Transverse colon (tissue), 4 donors: ENCODE data around the gene PRLHR.

Experiments used
- CTCF ChIP-seq, 5 experiments: fragments of 200-600 bp in 3 of 5; fragments of 450-650 bp in 2 of 5; sonication (generic) in 3 of 5; IDR thresholded peaks; 1 replicate in 2 of 5; 2 replicates in 3 of 5; pipeline ENCODE4 v1.5.1; 2016 to 2017; ENCODE audit warnings: antibody characterized with exemption in 5 of 5, inconsistent platforms in 3 of 5, mild to moderate bottlenecking in 2 of 5, moderate library complexity in 1 of 5
- EP300 ChIP-seq: sonication (generic); formaldehyde crosslinking; IDR thresholded peaks from one replicate; pipeline ENCODE4 v1.6.1; 2017; ENCODE audit warnings: antibody characterized with exemption, low read depth
- POLR2A ChIP-seq: fragments of 450-650 bp; IDR thresholded peaks from one replicate; pipeline ENCODE4 v1.6.1; 2016; ENCODE audit warnings: antibody characterized with exemption, mild to moderate bottlenecking, moderate library complexity
- POLR2AphosphoS5 ChIP-seq, 3 donors: sonication (generic); formaldehyde crosslinking; IDR thresholded peaks; one replicate each; pipeline ENCODE4 v1.6.1; 2016; ENCODE audit warnings: antibody characterized with exemption in 3 of 3

- TF ChIP-seq POLR2A (no peak), EP300 (no peak), CTCF (IDR thresholded peaks at IDR 0.05) (no peak), POLR2AphosphoS5 (IDR thresholded peaks at IDR 0.05) (no peak)
Measured at GRCh38 chr10:118542205-118542604, 53.2 kb downstream of the PRLHR start.
